ENCODE results near the gene VILL. TPM values are rescaled to one million over a fixed set of nuclear protein-coding genes. Genes with fewer than 3 reads are reported as not detected.

The VILL gene
- total RNA-seq, 1 donor from 2014 or later = 19.5 TPM

DNA sequence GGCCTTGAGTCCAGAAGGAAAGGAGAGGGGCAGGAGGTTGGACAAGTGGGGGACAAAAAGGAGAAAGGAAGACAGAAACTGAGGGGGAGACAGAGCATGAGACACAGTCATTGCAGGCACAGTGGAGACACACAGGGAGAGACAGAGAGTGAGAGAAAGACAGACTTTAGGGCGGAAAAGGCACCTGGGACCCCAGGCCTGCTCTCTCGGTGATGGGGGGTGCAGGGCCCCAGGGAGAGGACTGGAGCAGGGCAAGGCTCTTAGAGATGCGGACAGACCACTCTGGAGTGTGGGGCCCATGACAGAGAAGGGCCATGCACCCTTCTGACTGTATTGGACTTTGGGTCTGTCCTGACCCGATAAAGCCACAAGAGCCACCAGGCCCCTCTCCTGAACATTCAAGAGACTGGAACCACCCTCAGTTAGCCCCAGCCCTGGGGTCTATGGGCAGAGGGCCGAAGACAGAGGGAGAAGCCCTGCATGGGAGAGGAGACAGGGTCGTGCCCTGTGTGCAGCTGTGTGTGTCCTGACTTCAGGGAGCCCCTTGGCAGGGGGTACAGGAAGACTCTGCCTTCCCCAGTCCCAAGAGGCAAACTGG is 26.4 kb downstream of the VILL start:
- no peak for DNase-seq (ENCODE audit: low spot score)

DNA sequence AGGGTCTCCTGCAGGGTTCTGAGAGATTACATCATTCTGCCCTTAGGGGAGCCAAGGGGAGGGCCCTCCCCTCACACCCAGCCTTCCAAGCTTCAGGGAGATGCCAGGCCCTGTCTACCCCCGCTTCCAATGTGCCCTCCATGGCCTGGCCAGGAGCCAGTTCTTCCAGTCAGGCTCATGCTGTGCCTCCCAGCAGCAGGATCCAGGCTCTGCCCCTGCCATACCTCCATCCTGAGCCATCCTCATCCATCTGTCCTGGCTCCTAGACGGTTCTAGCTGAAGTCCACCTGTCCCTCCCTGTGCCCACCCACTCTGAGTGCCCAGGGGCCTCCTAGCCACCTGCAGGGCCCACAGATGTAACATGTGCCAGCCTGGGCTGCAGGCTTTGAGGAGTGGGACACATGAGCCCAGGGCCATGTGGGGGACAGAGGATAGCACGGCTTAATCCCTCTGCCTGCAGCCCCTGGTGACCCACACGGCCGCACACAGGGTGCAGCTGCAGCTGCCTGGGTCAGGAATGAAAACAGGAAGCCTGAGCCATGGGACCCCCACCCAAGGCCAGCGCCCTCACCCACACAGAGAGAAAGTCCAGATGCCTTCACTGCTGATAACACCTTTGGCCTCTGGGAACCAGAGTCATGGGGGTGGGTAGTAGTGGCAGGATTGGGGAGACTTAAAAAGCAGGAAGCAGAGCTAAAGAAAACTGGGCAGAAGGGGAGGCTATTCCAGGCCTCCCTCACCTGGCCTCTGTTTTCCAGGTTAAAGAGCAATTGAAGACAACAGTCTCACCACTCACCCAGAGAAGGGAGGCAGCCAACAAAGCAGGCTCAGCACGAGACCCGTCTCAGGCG is 27.1 kb downstream of the VILL start:
- no peak for DNase-seq (ENCODE audit: low spot score)

DNA sequence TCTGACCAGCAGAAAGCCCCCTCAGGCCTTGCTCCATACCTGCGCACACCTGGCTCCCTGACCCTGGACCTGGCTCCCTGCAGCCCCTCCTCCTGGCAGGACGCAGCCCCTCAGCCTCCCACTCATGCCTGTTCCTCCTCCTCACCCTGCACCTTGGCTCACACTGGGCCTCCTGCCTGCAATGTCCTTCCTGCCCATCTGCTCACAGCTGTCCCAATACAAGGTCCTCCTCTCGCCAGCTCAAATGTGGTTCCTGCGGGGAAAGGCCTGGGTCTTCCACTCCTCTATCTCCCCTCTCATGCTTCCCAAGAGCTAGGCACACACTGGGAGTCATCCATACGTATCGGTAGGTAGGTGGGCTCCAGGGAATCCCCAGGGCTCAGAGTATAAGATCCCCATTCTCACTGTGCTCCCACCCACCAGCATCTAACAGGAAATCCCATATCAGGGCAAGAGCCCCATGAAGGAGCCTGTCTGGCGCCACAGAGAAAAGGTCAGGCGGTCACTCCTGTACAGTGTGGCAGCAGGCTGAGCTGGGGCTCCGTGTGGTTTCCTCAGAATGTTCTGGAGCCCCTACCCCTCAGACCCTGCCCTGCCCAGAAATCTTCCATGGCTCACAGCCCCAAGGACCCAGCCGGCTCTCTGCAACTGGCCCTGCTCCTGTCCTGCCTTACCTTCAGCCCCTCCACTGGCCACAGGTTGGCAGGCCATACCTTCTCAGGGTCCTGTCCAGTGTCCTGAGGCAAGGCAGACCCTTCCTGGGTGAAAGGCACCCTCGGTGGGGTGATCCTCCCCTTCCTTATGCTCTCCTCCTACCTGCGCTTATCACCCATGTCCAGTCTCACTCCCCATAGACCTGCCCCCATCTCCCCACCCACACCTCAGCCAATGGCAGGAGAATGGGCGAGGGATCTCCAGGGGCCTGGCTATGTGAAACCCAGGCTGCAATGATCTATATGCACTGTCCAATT is 28.0 kb downstream of the VILL start:
- DNase-seq (ENCODE audit: low spot score) = no peak

DNA sequence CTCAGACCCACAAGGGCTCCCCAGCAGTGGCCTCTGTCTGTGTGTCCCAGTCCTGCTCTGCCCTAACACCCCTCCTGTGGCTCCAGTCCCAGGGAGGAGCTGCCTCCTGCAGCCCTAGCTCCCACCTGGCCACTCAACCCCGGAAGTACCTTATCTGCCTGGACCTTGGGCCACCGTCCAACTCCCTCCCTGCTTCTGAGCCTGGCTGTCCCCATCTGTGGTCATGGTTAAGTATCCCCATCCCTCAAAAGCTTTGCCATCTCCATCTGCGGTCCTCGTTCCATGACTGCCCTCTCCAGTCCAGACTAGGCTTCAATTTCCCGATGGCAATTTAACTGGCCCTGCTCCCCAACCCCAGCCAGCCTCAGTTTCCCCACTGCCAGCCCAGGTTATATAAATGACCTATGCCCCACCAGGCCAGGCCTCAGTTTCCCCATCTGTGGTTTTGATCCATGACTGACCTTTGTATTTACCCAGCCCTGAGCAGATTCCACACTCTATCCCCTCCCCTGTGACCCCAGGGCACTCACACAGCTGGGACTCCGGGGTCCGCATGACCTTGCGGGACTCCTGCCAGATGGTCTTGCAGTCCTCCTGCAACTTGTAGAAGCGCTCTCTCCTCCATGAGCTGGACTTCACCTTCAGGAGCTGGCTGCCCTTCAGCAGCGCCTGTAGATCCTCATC is 29.2 kb downstream of the VILL start:
- no peak for DNase-seq (ENCODE audit: low spot score)

DNA sequence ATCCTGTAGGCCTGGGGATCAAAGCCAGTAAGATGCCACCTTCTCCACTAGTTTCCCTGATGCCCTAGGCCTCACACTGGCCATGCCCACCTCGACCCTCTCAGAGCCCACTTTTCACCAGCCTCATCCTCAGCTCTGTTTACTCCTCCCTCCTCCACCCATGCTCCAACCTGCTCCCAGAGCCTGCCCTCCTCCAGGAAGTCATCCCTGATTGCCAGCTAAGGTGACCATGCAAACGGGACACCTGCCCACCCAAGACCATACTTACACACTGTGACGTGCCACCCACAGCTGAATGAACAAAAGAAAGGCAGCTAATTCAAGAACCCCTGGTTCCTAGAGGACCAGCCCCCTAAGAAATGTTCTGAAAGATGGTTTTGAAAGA is 29.7 kb downstream of the VILL start:
- no peak for DNase-seq (ENCODE audit: low spot score)

DNA sequence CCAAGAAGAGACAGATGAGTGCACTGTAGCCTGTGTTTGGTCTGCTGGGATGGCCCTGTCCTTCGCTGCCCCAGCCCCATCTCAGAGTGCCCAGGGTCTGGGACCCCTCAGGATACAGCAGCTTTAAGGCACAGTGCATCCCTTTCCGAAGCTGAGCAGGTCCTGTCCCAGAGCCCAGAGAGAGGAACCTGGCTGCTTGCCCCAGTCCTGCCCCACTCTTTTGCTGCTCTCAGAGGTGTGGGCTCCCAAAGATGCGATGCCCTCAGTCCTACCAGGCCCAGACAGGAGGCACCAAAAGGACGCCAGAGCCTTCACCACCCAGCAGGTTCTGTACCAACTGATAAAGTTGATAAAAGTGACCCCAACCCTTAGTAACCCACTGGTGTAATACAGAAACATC is 30.6 kb downstream of the VILL start:
- no peak for DNase-seq (ENCODE audit: low spot score)

DNA sequence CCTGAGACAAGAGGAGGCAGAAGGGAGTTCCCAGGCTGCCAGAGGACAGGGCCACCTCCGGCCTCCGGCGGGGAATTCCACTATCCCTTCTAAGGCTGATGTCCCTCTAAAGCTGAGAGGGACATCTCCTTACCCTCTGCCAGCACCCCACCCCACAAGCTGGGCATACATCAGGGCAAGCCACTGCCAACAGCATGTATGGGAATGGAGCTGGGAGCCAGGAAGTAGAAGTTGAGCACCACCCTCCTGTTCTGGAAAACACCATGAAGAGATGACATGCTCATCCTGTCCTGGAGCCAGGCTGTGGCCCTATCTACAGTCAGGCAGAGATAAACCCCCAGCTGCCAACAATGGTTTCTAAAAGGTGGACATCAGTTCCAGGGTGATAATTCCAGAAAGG is 31.7 kb downstream of the VILL start:
- DNase-seq (ENCODE audit: low spot score) = no peak

DNA sequence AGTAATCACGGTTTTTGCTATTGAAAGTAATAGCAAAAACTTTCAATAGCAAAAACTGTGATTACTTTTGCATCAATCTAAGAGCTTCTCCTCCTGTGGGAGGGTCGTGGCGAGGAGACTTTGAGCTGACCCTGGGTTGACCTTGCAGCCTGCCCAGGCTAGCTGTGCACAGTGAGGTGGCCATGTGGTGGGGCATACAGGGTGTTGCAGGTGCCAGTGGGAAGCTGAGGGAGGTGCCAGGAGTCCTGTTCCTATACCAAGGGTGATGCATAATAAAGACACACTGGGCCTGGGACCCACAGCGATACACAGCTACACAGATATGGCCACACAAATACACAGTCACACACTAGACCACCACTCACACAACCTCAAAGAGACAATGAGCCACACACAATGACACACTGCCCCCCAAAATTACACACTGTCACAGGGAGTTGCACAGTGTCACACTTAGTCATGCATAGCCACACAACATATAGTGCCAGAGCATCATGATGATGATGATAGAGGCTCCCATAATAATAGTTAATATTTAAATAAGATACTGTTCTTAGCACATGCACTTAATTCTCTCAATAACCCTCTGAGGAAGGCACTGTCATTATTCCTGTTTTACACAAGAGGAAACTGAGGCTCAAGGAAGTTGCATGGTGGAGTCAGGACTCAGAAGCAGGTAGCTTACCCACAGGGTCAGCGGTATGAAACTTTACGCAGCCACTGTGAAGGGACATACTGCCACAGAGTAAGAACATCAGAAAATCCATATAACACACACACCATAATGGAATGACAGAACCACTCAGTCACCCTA is 32.5 kb downstream of the VILL start:
- no peak for DNase-seq (ENCODE audit: low spot score)

DNA sequence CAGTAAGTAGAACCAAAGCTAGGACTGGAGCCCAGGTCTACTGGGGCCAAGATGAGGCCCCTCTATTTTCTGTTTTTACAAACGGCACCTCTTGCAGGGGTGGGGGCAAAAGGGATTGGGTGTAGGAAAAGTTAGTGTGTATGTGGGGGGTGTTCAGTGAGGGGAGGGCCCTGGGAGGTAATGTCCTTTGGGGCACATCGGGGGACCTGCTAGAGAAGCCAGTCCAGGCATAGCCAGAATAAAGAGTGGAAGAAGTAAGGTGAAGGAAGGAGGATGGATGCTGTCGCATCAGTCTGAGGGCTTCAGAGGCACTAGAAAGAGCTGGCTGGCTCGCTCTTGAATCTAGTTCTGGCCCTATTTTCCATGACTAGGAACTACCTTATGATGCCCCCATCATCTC is 36.3 kb downstream of the VILL start:
- no peak for DNase-seq (ENCODE audit: low spot score)

DNA sequence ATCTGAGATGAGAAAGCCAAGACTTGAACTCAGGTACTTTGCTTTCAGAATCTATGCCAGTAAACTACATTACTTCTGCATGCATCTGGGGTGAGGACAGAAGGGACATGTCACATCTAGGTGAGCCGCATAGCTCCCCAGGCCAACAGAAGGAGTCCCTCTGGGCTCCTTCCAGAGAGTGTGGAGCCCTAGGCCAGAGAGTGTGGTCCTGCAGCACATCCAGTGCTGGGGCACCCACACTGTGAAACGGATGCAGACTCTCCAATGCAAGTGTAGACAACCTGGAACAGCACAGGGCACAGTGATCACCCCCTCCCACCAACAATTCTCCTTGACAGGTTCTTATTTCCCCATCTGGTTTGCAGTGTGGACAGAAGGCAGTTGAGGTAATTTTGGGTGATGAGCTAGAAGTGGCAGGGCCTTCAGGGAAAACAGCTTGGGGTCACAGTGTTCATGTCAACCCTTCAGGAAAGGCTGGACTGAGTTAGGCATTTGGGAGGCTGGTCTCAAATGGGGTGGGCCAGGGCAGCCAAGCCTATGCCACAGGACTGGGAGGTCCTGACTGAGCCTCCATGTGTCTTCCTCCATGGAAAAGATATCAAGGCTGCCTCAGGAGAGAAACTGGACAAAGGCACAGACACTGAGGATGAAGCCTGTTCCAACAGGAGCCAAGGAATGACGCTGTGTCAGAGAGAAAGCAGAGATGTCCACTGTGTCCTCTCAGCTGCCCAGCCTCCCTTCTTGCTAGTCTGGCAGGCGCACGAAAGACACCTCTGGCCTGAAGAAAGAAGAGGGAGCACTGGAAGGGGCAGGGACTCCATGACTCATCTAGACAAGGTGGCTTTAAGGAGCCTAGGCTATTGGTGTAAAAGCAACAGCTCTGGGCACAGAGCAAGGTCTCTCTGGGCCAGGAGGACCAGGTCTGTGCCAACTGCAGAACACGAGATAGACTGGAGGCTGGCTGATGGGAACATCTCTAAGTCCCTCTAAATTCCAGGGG is 37.2 kb downstream of the VILL start:
- no peak for DNase-seq (ENCODE audit: low spot score)

DNA sequence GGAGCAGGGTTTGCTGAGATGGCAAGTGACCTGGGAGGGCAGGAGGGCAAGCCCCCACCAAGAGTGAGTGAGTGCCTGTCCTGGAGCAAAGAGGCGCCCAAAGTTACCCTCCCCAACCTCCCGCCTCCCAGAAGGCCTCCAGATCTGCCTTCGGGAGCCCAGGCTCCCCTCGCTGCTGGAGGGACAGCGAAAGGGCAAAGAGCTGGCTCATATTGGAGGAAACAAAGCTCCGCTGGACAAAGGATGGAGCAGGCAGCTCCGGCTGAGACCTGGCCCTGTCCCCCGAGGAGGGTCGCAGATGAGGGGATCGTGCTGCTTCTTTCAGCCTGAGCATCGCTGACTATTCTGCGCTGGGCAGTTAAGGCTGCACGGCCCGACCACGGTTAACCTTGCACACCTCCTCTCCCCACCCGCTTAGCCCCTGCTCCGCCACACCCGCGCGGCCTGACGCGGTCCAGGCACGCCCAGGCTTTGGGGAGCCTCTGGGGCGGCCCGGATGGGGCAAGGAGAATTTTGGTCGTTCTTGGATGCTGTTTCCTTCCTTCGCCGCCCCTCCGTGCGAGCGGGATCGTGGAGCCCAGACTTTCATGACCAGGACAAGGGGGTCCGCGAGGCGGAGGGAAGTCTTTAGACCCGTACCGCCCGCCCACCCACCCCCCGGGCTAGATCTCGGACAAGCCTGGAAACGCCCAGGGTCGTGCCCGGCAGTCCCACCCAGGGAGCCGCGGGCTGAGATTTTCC is 38.2 kb downstream of the VILL start:
- DNase-seq (ENCODE audit: low spot score) = peak; percentile 42

DNA sequence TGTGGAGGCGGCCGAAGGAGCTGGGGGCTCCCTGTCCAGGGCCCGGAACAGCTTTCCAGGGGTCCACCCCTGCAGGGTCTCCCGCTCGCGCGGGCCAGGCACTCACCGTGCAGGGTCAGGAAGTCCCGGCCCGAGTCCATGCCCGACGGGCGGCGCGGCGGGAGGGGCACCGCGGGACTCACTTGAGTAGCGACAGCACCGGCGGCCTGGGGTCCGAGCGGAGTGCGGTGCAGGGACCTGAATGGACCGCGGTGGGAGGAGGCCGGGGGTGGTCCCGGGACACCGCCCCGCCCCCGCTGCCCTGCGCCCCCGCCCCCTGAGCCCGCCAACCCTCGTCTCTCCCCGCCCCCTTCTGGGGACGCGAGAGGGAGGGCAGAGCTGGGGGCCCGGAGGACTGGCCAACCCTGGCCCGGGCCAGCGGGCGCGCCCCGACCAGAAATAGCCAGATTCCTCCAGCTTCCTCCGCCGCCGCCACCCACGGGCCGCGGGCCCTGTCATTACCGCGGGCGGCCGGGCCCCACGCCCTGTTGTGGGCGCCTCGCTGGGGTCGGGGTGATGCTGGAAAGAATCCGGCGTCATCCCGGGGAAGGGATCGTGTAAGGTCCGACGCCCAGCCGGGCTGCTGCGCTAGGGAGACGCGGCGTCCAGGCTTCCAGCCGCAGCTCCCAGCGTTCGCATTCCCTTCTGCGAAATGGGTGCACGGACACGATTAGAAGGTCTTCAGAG is 39.0 kb downstream of the VILL start, which contains the start of gene PLCD1:
Gene PLCD1, minus strand, starts transcription at position 243 of the 726 bp plus-strand sequence. Its CDS starts 103 bp downstream, at position 140.
- peak; percentile 89 for DNase-seq (ENCODE audit: low spot score)

DNA sequence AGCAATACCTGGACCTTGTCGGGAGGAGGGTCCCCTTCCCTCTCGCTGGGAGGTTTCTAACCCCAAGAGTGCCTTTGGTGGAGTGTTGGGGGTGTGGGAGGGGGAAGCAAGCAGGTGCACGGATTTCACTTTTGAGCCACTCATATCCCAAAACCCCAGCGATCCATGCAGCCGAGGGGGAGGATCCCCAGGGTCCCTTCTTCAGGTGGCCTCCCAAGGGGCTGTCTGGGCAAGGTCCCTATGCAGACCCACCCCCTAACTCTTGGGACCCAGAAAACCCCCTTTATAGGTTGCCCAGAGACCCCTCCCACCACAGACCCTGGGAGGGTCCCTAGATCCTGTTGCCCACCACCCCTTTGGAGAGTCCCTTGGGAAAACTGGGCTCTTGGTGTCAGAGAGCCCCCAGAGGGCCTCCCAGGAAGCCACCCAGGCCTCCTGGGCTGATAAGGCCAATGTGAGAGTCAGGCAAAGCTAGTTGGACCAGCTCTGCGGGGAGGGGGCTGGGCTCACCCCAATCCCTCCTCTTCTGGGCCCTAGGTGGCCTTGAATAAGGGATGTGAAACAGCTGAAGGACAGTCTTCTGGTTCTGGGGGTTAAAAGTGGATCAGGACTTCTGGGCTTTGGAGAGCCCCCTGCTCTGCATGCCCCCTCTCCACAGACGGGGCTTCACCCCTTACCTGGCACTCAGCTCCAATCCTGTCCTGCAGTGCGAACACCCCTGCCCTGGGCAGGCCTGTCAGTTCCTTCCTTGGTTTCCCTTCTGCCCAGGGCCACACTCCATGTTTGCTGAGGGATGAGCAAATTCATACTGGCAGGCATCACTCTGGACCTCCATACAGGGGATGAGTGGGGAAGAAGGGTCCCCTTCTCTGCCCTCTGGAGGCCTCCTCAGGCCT is 39.8 kb downstream of the VILL start:
- DNase-seq (ENCODE audit: low spot score) = no peak

DNA sequence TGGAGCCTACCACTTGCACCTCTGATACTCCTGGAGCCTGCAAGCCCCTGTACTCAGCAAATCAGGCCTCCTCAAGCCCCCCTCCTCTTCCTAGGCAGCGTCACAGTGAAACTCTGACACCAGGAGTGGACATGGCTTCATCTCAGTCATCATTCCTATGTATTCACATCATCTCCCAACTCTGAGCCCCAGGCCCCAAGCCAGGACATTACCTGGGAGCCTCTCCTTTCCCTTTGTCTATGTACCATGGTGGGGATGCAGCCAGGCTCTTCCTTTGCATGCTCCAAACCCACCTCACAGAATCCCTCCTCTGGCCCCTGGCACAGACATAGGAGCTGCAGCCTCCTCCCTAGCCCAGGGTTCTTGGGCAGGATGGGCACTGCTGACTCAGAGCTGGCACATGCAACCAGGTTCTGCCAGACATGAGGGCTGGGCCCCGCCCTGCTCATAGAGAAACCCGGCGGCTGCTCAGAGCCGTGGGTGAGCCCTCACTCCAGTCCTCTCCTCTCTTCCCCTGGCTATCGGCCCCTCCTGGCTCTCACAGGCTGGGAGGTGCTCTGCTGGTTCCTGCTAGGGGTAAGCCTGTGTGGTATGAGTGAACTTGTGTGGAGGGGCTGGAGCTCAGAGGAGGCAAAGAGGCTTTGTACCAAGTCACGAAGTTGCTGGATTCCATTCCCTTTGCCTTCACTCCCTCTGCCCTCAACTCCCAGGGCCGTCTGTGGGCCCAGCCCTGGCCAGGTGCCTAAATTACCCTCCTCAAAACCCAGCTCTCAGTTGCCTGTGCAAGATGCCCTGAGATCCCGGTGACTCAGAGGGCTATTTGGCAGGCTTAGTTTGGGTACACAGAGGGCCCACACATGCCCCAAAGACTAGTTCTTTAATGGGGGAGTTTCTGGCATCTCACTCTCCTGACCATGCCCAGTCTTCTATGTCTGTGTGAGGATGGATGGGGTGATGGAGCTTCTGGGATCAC is 40.7 kb downstream of the VILL start:
- DNase-seq (ENCODE audit: low spot score) = peak; percentile 20

DNA sequence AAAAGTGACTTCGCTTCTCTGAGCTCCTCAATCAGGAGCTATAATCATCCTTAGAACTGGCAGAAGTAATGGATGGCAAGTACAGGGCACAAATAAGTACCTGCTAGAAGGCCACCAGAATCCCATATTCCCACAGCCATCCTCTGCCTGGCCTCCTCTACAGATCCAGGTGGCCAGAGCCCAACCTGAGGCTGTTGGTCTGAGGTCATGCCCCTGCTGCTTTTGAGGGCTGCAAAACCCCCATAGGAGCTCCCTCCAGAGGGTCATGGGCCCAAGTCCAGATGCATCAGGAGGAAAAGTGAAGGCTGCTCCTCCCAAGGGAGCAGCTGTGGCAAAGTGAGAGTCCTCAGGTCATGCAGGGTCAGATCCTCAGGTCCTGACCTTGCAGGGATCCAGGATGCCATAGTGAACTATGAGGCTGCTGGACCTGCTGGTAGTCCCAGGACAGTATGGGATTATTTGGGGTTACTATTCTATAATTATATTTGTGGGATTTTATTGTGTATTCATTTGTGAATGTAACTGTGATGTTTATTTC is 41.8 kb downstream of the VILL start:
- no peak for DNase-seq (ENCODE audit: low spot score)
